Stromal cell of bone marrow (primary cell): Measurements from ENCODE around the gene SLC34A2.
"Not testable (repeated sequence)": the region's sequence is repeated elsewhere in the genome, so short reads cannot be mapped to it uniquely, and the experiment has no call there.

Experiments used
- DNase-seq: peaks from one replicate; pipeline ENCODE4 v3.0.0-alpha.2; 2012; ENCODE audit warnings: low read depth

SLC34A2 gene

GRCh38 chr4:25654971-25655963, at the start of gene SLC34A2:
SLC34A2 (plus strand) TSS chr4:25655851; CDS start chr4:25662501, 6,650 bp downstream.
- no peak for DNase-seq

DNA sequence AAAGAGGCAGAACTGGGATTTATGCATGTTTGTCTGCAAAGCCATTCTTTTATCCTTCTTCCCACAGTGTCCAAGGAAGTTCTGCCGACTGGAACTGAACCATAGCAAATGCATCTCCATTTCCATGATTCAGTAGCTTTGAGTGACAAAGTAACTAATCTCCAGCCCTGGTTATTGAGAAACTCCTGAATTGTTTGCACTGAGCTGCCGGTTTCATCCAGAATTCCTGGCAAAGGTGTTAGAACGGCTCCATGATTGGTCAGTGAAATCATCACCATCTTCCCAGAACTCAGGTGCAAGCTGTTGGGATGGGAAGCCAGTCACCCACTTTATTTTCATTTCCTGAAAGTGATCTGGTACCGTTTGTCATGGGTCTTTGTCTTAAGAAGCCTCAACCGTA, 47.0 kb upstream of the SLC34A2 start:
- DNase-seq, result no peak

- no peak for DNase-seq
Measured at GRCh38 chr4:25609976-25610375, 45.7 kb upstream of the SLC34A2 start.

DNA sequence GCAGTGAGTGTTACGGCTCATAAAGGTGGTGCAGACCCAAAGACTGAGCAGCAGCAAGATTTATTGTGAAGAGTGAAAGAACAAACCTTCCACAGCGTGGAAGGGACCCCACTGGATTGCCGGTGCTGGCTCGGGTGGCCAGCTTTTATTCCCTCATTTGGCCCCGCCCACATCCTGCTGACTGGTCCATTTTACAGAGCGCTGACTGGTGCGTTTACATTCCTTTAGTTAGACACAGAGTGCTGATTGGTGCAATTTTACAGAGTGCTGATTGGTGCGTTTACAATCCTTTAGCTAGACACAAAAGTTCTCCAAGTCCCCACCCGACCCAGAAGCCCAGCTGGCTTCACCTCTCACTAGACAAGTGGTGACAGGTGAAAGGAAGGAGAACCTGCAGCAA, 42.0 kb upstream of the SLC34A2 start:
- DNase-seq, result not testable (repeated sequence)

DNA sequence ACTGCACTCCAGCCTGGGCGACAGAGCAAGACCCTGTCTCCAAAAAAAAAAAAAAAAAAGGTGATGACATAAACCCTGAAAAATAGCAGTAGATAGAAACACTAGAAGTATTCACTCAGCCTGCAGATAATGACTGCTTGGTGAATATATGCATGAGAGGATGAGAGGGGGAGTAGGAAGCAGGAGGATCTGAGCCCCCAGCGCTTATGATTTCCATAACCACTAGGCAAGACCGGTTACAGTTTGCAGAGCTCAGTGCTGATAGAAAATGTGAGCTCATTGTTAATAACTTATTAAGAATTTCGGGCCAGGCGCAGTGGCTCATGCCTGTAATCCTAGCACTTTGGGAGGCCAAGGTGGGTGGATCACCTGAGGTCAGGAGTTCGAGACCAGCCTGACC, 40.8 kb upstream of the SLC34A2 start:
- DNase-seq, result no peak

DNA sequence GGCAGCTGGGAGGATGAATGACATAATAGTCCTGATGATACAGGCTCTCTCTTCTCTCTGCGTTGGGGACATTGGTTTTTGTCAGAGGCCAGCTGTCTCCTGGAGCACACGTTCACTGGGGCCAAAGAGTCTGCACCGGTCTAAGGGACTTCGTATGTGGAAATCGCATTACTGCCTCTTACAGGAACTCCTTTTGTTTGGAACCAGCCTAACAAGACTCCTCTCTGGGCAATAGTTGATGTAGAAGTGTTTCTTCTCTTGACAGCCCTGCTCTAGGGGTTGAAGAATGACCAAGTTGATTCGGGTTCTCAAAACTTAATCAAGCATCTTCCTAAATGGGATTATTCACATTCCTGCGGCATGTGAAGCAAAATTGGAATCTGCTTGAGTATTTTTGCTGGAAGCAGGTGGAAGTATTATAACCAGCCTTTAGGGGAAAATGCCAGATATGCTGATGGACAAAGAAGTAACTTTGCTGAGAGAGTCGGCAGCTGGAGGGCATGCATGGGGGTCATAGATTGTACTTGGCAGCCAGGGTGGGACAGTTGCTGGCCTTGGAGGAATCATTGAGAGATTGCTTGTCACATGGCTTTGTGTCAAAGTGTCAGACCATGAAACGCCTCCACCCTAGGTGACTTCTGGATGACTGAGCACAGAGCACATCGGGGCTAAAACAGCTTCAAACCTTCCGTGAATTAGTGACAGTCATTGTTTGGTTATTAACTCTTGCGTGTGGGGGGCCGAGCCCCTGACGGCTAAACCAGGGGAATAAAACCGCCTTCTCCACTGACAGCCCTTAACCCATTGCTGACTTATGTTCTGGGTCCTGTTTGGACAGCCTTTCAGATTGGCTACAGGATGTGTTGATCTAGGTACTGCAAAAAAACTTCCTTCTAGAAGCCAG, 34.4 kb upstream of the SLC34A2 start:
- DNase-seq, result no peak

DNA sequence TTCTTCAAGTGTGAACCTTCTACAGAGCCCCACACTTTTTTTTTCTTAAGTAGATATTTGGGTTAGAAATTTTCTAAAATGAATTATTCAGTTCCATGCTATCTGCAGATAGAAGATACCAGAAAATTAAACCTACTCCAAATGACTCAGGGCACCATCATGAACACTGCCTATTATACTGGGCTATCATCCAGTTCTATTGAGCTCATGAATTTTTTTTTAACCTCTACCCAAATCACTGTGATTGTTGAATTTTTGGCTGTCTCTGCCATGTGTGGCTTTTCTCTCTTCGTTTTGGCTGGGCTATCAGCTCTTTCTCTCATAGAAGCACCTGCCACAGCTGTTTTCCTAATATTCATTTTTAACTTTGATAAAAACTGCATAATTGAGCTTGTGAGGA, 31.0 kb upstream of the SLC34A2 start:
- peak; percentile 30 for DNase-seq

DNA sequence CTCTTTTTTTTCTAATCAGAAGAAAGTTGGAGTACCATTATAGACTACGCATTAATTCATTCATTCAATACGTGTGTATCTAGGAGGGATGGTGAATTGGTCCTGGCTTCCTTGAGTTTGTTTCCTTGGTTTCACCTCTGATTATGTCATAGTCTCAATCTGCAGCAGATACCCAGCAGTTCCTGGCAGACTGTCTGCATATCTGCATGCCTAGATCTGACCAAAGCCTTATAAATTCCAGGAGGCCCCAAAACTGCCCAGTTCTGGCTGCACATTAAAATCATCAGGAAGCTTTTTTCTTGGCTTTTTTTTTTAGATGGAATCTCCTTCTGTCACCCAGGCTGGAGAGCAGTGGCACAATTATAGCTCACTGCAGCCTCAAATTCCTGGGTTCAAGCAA, 27.2 kb upstream of the SLC34A2 start:
- no peak for DNase-seq

GRCh38 chr4:25632135-25632534, 23.5 kb upstream of the SLC34A2 start:
- peak; percentile 8 for DNase-seq

GRCh38 chr4:25633541-25633940, 22.1 kb upstream of the SLC34A2 start:
- DNase-seq, result no peak

- no peak for DNase-seq
Measured at GRCh38 chr4:25635501-25635900, 20.1 kb upstream of the SLC34A2 start.

DNA sequence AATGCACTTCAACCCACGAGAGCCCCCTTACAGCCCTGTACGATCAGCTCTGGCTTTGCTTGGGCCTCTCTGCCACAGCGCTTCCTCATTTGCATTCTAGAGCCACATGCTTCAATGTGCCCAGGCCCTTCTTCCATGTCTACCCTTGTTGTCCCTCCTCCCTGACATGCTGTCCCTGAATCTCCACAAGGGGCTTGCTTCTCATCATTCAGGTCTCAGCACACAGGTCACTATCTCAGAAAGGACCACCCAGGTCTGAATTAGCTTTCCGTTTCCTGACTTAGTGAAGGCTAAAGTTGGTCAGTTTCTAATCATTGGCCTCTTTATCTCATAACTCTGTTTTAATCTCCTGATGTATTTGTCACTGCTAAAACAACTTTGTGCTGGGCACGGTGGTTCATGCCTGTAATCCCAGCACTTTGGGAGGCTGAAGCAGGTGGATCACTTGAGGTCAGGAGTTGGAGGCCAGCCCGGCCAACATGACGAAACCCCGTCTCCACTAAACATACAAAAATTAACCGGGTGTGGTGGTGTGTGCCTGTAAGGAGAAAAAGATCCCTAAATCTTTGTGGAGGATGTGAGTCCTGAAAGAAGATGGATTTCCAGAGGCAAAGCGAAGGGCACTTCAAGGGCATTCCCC, 17.9 kb upstream of the SLC34A2 start:
- no peak for DNase-seq

- no peak for DNase-seq
Measured at GRCh38 chr4:25638221-25638601, 17.4 kb upstream of the SLC34A2 start.

GRCh38 chr4:25638806-25639205, 16.8 kb upstream of the SLC34A2 start:
- DNase-seq, result no peak

DNA sequence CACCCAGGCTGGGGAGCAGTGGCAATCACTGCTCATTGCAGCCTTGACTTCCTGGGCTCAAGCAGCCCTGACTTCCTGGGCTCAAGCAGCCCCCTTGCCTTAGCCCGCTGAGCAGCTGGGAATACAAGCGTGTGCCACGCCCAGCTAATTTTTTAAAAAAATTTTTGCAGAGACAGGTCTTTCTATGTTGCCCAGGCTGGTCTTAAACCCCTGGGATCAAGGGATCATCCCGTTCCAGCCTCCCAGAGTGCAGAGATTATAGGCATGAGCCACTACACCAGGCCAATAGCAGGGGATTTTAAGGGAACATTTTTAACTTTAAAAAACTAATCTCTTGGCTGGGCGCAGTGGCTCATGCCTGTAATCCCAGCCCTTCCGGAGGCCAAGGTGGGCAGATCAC, 5.3 kb upstream of the SLC34A2 start:
- no peak for DNase-seq

DNA sequence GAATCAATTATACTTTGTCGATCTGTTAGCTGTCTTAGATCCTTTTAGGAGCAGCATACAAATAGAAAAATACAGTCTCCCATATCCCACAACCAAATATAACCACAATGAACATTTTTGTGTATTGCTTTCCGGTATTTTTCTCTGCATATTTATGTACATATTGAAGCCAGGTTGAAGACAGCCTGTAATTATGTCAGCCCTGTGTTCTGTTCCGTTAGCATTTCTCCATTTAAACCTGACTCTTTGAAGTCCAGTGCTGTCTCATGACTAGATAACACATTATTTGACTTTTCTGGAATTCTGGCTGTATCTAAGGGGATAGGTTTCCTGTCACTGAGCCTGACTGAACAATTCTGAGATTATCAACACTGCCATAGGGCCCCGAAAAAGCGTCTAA, 4.0 kb upstream of the SLC34A2 start:
- DNase-seq, result no peak

GRCh38 chr4:25654031-25654970, 1.4 kb upstream of the SLC34A2 start:
- no peak for DNase-seq

- no peak for DNase-seq
Measured at GRCh38 chr4:25656031-25656430, 380 bp downstream of the SLC34A2 start.

- no peak for DNase-seq
Measured at GRCh38 chr4:25658357-25658771, 2.7 kb downstream of the SLC34A2 start.

- no peak for DNase-seq
Measured at GRCh38 chr4:25658777-25659176, 3.1 kb downstream of the SLC34A2 start.

DNA sequence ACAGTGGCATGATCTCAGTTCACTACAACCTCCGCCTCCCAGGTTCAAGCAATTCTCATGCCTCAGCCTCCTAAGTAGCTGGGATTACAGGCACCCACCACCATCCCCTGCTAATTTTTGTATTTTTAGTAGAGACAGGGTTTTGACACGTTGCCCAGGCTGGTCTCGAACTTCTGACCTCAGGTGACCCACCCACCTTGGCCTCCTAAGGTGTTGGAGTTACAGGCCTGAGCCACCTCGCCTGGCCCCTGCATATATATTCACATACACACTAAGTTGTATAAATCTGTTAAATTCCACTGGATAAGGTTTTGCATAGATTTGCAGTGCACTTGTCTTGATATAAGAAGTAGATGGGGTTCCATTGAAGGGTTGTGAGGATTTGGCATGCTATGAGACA, 5.8 kb downstream of the SLC34A2 start:
- DNase-seq, result not testable (repeated sequence)
